OCI-LY1 (cell line): ENCODE results near the gene PRSS38.

Source experiments
- EZH2 ChIP-seq: fragments of 200-600 bp; sonication (generic), shearing (Covaris generic); IDR thresholded peaks from 2 replicates; pipeline ENCODE4 v1.8.0; 2017; ENCODE audit warnings: borderline replicate concordance, mixed run types, mild to moderate bottlenecking, antibody characterized with exemption, low read length, moderate library complexity, mixed read lengths
- TF ChIP-seq, protein P1 (sequence below): fragments of 200-600 bp; sonication (generic), shearing (Covaris generic); IDR thresholded peaks from 2 replicates; pipeline ENCODE4 v1.5.1; 2017; ENCODE audit warnings: mild to moderate bottlenecking, antibody characterized with exemption, low read length, moderate library complexity, mixed read lengths

DNA sequence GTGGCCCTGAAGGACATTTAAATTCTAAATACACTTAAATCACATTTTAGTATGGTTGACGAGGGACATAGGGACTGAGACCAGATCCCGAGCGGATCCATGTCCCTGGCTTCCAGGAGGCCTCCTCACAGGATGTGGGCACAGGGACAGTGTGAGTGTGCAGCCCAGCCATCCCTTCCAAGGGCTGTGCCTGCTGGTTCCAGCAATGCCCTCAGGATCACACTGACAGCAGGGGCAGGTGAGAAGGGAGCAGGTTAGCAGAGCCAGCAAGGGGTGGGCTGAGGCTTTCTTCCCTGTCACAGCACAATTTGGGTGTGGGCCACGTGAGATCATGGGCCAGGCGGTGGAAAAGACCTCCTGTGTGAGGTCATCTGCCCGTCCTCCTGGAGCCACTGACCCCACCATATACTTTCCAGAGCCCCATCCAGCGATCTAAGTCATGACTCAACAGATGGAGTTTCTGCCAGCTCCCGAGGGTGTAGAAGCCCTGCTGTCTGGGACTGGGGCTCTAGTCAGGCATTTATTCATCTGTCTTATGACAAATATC, 37.0 kb upstream of the PRSS38 start:
- TF ChIP-seq, protein P1, sequence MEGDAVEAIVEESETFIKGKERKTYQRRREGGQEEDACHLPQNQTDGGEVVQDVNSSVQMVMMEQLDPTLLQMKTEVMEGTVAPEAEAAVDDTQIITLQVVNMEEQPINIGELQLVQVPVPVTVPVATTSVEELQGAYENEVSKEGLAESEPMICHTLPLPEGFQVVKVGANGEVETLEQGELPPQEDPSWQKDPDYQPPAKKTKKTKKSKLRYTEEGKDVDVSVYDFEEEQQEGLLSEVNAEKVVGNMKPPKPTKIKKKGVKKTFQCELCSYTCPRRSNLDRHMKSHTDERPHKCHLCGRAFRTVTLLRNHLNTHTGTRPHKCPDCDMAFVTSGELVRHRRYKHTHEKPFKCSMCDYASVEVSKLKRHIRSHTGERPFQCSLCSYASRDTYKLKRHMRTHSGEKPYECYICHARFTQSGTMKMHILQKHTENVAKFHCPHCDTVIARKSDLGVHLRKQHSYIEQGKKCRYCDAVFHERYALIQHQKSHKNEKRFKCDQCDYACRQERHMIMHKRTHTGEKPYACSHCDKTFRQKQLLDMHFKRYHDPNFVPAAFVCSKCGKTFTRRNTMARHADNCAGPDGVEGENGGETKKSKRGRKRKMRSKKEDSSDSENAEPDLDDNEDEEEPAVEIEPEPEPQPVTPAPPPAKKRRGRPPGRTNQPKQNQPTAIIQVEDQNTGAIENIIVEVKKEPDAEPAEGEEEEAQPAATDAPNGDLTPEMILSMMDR = no peak
- TF ChIP-seq EZH2 = no peak
